ENCODE results near the gene TAF13.

DNA sequence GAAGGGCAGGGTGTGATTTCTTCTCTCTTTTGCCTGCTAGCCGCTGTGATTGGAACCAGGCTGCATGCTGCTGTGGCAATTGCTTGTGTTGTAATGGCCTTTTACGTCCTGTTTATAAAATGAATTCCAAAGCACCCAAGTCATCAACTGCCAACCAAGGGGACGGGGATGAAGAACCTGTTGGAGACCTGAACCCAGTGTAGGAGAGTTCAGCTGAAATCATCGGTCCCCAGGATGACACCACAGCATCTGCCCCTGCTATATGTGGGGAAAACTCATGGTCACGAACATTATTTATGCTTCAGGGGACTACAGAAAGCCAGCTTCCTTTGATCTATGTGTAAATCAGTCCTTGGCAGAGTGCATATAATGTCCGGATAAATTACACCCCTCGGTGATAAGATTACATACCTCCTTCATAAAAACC lies 18.6 kb upstream of the TAF13 start:
- TF ChIP-seq POLR2A (IDR thresholded peaks at IDR 0.05) = no peak
- TF ChIP-seq POLR2AphosphoS5 (IDR thresholded peaks at IDR 0.05; ENCODE audit: insufficient read depth in 1 of 2, low read depth in 1 of 2) = no peak

All from vagina (tissue), 2 donors.